Heart left ventricle (tissue), 13 donors: ENCODE measurements around the gene BTBD8.

Experiments
- POLR2A ChIP-seq, 2 donors: fragments of 450-650 bp; IDR thresholded peaks; one replicate each; pipeline ENCODE4 v1.6.1; 2017; ENCODE audit warnings: antibody characterized with exemption in 2 of 2, mild to moderate bottlenecking in 2 of 2, moderate library complexity in 2 of 2
- TF ChIP-seq, protein P1 (sequence below), 12 donors: fragments of 200-600 bp; sonication (generic) in 4 of 12; IDR thresholded peaks; one replicate each; pipeline versions ENCODE4 v1.5.0 to v1.8.0; 2018 to 2022; ENCODE audit warnings: antibody characterized with exemption in 12 of 12, mild to moderate bottlenecking in 5 of 12
- donor health status: ischemic (EF 13 %, LVEDD 7.1; RV severe dilation, severe dysfunction).
- donor health status: DM: no; HTN: yes; CAD: no.
- donor health status: DM: no; HTN: no; CAD: no.
- donor health status: ischemic (EF 25% LVEDD 6.9; RV normal size, moderate dysfunction).
- donor health status: ischemic (EF 25% LVEDD 5.7; RV mildly dilated, moderate dysfunction).
- donor health status: ischemic (EF 35%, LVEDD 5.7; RV mildly dilated, moderate dysfunction).
- donor health status: nonischemic (EF 11% LVEDD 7.7; RV severe dilation, severe dysfunction).
- donor health status: DM: yes; HTN: yes; CAD: no.
- donor health status: PGD.
- donor health status: ischemic (EF 29% LVEDD 5.4; RV normal size, mild dysfunction).
- donor health status: nonischemic (EF 23%, LVEDD 6.1; RV moderate dilation, normal function).

DNA sequence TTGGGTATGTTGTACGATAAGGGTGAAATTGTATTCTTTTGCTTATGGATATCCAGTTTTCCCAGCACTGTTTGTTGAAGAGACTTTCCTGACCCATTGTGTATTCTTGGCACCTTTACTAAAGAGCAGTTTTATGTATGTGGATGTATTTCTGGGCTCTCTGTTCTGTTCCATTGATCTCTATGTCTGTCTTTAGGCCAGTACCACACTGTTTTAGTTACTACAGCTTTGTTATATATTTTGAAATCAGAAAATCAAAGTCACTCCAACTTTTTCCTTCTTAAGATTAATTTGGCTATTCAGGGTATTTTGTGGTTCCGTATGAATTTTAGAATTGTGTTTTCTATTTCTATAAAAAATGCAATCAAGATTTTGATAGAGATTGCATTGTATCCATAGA, 74.8 kb downstream of the BTBD8 start:
- TF ChIP-seq, protein P1, sequence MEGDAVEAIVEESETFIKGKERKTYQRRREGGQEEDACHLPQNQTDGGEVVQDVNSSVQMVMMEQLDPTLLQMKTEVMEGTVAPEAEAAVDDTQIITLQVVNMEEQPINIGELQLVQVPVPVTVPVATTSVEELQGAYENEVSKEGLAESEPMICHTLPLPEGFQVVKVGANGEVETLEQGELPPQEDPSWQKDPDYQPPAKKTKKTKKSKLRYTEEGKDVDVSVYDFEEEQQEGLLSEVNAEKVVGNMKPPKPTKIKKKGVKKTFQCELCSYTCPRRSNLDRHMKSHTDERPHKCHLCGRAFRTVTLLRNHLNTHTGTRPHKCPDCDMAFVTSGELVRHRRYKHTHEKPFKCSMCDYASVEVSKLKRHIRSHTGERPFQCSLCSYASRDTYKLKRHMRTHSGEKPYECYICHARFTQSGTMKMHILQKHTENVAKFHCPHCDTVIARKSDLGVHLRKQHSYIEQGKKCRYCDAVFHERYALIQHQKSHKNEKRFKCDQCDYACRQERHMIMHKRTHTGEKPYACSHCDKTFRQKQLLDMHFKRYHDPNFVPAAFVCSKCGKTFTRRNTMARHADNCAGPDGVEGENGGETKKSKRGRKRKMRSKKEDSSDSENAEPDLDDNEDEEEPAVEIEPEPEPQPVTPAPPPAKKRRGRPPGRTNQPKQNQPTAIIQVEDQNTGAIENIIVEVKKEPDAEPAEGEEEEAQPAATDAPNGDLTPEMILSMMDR (IDR thresholded peaks at IDR 0.05), result no peak
- TF ChIP-seq POLR2A (IDR thresholded peaks at IDR 0.05), result no peak
